ENCODE data around the gene PLCXD3.

- no peak for TF ChIP-seq PPARA (CRISPR knock-in tag; IDR thresholded peaks at IDR 0.05; ENCODE audit: borderline replicate concordance)
- TF ChIP-seq CSDC2 (CRISPR knock-in tag; IDR thresholded peaks at IDR 0.05) = no peak
- TF ChIP-seq ZFP30 (CRISPR knock-in tag; IDR thresholded peaks at IDR 0.05) = no peak
- TF ChIP-seq ZFP3 (CRISPR knock-in tag; IDR thresholded peaks at IDR 0.05) = no peak
- no peak for TF ChIP-seq ARNTL (CRISPR knock-in tag; IDR thresholded peaks at IDR 0.05; ENCODE audit: borderline replicate concordance, low read depth)
- TF ChIP-seq SNAI2 (CRISPR knock-in tag; IDR thresholded peaks at IDR 0.05) = no peak
- TF ChIP-seq, protein P1, sequence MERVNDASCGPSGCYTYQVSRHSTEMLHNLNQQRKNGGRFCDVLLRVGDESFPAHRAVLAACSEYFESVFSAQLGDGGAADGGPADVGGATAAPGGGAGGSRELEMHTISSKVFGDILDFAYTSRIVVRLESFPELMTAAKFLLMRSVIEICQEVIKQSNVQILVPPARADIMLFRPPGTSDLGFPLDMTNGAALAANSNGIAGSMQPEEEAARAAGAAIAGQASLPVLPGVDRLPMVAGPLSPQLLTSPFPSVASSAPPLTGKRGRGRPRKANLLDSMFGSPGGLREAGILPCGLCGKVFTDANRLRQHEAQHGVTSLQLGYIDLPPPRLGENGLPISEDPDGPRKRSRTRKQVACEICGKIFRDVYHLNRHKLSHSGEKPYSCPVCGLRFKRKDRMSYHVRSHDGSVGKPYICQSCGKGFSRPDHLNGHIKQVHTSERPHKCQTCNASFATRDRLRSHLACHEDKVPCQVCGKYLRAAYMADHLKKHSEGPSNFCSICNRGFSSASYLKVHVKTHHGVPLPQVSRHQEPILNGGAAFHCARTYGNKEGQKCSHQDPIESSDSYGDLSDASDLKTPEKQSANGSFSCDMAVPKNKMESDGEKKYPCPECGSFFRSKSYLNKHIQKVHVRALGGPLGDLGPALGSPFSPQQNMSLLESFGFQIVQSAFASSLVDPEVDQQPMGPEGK (CRISPR knock-in tag; IDR thresholded peaks at IDR 0.05; ENCODE audit: borderline replicate concordance) = no peak
- no peak for TF ChIP-seq ZNF565 (CRISPR knock-in tag; conservative IDR thresholded peaks at IDR 0.05; ENCODE audit: low read depth)
- TF ChIP-seq ZNF70 (CRISPR knock-in tag; IDR thresholded peaks at IDR 0.05) = no peak
- no peak for TF ChIP-seq RARB (CRISPR knock-in tag; IDR thresholded peaks at IDR 0.05)
- no peak for TF ChIP-seq ESRRG (CRISPR knock-in tag; IDR thresholded peaks at IDR 0.05)
- TF ChIP-seq, protein P2, sequence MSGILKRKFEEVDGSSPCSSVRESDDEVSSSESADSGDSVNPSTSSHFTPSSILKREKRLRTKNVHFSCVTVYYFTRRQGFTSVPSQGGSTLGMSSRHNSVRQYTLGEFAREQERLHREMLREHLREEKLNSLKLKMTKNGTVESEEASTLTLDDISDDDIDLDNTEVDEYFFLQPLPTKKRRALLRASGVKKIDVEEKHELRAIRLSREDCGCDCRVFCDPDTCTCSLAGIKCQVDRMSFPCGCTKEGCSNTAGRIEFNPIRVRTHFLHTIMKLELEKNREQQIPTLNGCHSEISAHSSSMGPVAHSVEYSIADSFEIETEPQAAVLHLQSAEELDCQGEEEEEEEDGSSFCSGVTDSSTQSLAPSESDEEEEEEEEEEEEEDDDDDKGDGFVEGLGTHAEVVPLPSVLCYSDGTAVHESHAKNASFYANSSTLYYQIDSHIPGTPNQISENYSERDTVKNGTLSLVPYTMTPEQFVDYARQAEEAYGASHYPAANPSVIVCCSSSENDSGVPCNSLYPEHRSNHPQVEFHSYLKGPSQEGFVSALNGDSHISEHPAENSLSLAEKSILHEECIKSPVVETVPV (CRISPR knock-in tag; IDR thresholded peaks at IDR 0.05) = no peak
- TF ChIP-seq OSR1 (CRISPR knock-in tag; IDR thresholded peaks at IDR 0.05) = no peak
Observed at GRCh38 chr5:41364346-41364745, 146.1 kb downstream of the PLCXD3 start.
